NCI-H82 (cell line): ENCODE data around the gene CERS5.

Experiments used
- DNase-seq: peaks from one replicate; lab custom pipeline; 2025; lab: John Stamatoyannopoulos, UW

Gene CERS5

DNA sequence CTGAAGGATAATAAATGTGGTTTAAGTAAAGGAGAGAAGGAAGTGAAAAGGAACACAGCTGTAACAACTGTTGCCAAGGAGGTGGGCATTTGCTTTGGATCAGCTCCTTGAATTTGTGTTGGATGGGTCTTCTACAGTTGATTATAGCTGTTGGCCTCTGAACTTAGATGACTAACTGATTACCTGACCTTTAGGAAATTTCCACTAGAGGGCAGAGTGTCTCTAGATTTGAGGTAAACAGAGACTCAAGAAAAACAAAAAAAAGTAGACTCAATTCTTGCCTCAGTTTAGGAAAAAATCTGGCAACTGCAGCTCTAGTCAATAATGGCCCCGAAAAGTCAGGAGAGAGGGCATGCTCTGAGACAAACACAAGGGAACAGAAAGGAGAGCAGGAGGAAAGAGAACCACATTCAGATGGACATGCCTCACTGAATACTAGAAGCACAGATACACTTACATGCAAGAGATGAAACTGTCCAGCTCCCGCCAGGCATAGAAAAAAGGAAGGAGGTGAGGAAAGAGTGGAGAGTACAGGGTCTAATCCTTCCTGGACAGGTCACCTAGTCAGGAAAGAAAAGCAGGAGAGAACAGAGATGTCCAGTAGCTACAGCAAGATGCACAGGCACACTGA lies 34.5 kb downstream of the CERS5 start:
- DNase-seq: peak; percentile 71

- no peak for DNase-seq
Measured at GRCh38 chr12:50129290-50129689, 37.9 kb downstream of the CERS5 start.

DNA sequence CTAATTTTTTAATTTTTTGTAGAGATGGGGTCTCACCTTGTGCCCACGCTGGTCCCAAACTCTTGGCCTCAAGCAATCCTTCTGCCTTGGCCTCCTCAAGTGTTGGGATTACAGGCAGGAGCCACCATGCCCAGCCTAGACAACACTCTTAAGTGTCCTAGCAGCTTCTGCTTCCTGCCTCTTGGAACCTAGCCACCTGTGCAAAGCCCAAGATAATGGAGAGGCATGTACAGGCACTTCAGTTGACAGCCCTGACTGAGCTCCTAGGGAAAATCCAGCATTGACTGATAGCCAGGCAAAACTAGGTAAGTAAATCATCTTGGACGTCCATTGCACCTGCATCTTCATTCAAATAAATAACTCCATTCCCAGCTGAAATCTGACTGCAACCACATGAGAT lies 39.6 kb downstream of the CERS5 start:
- DNase-seq: peak; percentile 25

DNA sequence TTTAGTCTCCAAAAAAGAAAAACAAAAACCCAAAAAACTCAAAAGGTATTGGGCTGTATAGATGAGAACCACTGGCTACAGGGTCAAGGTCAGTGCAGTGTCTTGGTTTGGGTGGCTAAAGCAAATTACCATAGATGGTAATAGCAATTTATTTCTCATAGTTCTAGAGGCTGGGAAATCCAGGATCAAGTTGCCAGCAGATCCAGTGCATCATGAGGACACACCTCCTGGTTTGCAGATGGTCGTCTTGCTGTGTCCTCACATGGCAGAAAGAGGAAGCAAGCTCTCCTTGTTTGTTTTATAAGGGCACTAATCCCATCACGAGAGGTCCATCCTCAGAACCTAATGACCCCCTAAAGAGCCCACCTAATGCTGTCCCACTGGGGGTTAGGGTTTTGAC lies 44.0 kb downstream of the CERS5 start:
- DNase-seq: peak; percentile 67

GRCh38 chr12:50121641-50122040 lies 45.5 kb downstream of the CERS5 start:
- DNase-seq: no peak

- no peak for DNase-seq
Measured at GRCh38 chr12:50120953-50121352, 46.2 kb downstream of the CERS5 start.

DNA sequence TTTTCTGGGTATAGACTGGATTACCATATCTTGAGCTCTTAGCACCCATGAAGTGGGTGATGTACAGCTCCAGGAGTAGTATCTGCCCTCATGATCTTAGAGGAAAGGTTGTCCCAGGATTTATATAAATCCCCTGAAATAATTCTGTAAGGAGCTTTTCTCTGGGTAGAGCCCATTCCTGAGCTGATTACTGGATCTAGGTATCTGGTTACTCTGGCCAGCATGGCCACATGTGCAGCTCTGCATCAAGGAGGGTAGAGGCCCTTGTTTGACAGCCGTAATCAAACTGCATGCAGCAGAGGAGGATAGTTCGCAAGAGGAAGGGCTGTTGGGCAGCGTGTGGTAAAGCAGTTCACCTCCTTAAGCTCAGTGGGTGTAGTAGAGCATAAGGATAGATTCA lies 46.6 kb downstream of the CERS5 start:
- DNase-seq: peak; percentile 98

- no peak for DNase-seq
Measured at GRCh38 chr12:50119387-50119786, 47.8 kb downstream of the CERS5 start.

DNA sequence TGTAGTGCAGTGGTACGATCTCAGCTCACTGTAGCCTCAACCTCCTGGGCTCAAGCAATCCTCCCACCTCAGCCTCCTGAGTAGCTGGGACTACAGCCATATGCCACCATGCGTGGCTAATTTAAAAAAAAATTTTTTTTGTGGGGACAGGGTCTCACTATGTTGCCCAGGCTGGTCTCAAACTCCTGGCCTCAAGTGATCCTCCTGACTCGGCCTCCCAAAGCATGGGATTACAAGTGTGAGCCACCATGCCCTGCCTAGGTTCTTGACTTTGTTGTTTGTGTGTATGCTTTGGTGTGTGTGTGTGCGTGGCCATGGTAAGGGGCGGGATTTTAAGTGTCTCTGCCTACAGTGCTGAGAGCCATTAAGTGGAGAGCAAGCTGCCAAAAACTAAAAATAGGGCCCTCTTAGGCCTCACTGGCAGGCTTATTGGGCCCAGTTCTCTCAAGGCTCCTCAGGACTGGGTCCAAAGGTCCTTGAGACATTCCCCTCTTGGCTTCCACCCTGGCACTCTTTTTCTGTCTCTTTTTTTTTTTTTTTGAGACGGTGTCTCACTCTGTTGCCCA lies 50.0 kb downstream of the CERS5 start:
- DNase-seq: no peak

- peak; percentile 88 for DNase-seq
Measured at GRCh38 chr12:50112456-50113218, 54.5 kb downstream of the CERS5 start.

GRCh38 chr12:50111693-50112455 lies 55.3 kb downstream of the CERS5 start, which contains the start of gene COX14:
TSS of gene COX14 (plus strand) at chr12:50112236. CDS start at chr12:50120044, 7,808 bp downstream.
- DNase-seq: peak; percentile 100

DNA sequence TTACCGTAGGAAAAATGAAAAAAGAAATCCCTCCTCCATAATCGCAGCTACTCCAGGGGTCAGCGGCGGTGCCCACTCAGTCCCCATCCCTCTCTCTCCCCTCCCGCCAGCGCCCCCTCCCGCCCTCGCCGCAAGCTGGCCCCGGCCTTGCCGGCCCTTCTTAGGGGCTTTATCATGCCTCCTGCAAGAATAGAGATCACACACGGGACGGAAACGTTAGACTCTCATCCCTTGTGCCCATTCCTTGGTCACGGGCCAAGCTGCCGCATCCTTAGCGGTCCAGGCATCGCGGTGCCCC lies 55.8 kb downstream of the CERS5 start:
- DNase-seq: no peak

GRCh38 chr12:50110762-50111351 lies 56.3 kb downstream of the CERS5 start:
- DNase-seq: peak; percentile 51

GRCh38 chr12:50110127-50110761 lies 56.9 kb downstream of the CERS5 start:
- DNase-seq: peak; percentile 76

GRCh38 chr12:50109319-50109718 lies 57.9 kb downstream of the CERS5 start:
- peak; percentile 46 for DNase-seq

- no peak for DNase-seq
Measured at GRCh38 chr12:50107416-50108268, 59.5 kb downstream of the CERS5 start.

- DNase-seq: no peak
Measured at GRCh38 chr12:50106907-50107306, 60.3 kb downstream of the CERS5 start.

DNA sequence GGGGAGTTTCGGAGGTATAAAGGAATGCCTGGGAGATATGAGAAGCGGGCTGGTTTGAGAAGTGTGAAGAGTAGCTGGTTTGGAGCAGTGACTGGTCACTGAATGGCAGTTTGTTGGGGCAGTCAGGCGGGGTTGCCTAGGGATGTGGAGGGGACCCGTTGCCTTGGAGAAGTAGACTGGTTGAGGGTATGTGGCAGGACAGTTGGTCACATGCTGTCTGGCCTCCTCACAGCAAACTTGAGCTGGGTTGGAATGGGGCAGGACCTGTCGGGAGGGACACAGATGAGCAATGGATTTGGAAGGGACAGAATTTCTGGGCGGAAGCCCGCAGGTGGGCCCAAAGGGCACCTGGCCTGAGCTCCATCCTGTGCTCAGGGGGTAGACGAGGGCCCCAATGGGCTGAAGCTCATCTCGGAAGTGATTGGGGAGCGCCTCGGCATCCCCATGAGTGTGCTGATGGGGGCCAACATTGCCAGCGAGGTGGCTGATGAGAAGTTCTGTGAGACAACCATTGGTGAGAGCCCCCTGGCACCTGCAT lies 61.2 kb downstream of the CERS5 start:
- DNase-seq: no peak

DNA sequence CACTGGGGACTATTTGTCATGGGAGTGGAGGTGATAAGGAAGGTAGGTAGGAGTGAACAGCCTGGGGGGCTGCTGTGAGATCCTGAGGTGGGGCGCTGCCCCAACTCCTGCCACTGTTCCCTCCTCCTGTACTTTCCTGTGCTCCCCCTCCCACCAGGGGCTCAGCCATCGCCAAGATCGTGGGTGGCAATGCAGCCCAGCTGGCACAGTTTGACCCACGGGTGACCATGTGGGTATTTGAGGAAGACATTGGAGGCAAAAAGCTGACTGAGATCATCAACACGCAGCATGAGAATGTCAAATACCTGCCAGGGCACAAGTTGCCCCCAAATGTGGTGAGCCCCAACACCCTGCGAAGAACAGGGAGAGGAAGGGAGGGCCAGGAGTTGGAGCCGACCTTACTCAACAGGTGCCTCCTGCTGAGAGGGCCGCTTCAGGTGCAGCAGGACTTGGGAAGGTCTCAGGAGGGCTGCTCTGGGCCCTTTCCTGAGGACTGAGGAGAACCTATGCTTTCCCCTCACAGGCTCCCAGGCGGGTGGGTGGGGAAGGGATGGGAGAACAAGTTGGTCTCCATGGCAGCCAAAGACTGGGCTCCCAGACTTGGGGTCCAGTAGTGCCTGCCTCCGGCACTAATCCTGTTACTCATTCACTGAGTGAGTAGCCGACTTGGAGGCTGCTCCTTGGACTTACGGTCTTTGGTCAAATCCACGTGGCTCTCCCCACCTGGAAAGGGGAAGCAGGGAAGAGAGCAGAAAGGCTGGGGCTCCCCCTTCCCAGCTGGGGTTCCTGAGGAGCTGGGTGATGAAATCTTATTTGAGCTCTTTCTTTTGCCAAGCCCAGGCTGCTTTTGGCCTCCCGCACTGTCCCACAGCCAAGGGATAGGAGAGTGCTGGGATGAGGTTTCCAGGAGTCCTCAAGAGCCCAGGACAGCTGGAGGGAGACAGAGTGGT lies 62.5 kb downstream of the CERS5 start:
- DNase-seq: no peak
